ENCODE data around the gene EIF4G2.

DNA sequence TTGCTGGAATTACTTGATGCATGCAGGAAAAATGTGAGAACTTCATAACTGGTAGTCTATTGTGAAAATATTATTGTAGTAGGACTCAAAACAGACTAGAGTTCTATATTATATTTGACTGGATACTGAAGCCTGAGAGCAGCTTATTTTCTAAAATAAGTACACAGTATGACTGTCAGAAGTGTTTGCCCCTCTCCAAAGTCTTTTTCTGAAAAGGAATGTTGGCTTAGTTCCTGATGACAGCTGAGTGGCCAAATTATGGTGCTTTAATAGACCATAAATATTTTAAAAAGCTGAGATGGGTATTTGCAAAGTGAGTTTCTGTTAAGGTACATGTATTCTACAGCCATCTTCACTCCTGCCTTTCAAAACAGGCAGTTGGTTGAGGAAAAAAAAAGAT, 36.1 kb upstream of the EIF4G2 start:
- TF ChIP-seq, protein P1, sequence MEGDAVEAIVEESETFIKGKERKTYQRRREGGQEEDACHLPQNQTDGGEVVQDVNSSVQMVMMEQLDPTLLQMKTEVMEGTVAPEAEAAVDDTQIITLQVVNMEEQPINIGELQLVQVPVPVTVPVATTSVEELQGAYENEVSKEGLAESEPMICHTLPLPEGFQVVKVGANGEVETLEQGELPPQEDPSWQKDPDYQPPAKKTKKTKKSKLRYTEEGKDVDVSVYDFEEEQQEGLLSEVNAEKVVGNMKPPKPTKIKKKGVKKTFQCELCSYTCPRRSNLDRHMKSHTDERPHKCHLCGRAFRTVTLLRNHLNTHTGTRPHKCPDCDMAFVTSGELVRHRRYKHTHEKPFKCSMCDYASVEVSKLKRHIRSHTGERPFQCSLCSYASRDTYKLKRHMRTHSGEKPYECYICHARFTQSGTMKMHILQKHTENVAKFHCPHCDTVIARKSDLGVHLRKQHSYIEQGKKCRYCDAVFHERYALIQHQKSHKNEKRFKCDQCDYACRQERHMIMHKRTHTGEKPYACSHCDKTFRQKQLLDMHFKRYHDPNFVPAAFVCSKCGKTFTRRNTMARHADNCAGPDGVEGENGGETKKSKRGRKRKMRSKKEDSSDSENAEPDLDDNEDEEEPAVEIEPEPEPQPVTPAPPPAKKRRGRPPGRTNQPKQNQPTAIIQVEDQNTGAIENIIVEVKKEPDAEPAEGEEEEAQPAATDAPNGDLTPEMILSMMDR (IDR thresholded peaks at IDR 0.05; ENCODE audit: borderline replicate concordance, extremely low read depth, low read length, poor library complexity, severe bottlenecking) = no peak
- TF ChIP-seq EZH2 (IDR thresholded peaks at IDR 0.05; ENCODE audit: borderline replicate concordance, low read depth, low read length, severe bottlenecking) = no peak
